ENCODE measurements around the gene ADRA2A.

GRCh38 chr10:111080224-111080623 lies 3.4 kb downstream of the ADRA2A start:
- TF ChIP-seq RBBP5 (conservative IDR thresholded peaks at IDR 0.05) (no peak), CUX1 (IDR thresholded peaks at IDR 0.05; ENCODE audit: insufficient replicate concordance, low read depth, low read length) (no peak), SMC3 (IDR thresholded peaks at IDR 0.05; ENCODE audit: borderline replicate concordance, low read length) (no peak), IRF3 (IDR thresholded peaks at IDR 0.05) (no peak), EP300 (IDR thresholded peaks at IDR 0.05; ENCODE audit: borderline replicate concordance in 1 of 2, control insufficient read depth in 1 of 2, low read depth in 2 of 2, low read length in 2 of 2) (no peak), ZNF274 (IDR thresholded peaks at IDR 0.05; ENCODE audit: insufficient read depth, insufficient read length) (no peak)
- TF ChIP-seq, protein P1, sequence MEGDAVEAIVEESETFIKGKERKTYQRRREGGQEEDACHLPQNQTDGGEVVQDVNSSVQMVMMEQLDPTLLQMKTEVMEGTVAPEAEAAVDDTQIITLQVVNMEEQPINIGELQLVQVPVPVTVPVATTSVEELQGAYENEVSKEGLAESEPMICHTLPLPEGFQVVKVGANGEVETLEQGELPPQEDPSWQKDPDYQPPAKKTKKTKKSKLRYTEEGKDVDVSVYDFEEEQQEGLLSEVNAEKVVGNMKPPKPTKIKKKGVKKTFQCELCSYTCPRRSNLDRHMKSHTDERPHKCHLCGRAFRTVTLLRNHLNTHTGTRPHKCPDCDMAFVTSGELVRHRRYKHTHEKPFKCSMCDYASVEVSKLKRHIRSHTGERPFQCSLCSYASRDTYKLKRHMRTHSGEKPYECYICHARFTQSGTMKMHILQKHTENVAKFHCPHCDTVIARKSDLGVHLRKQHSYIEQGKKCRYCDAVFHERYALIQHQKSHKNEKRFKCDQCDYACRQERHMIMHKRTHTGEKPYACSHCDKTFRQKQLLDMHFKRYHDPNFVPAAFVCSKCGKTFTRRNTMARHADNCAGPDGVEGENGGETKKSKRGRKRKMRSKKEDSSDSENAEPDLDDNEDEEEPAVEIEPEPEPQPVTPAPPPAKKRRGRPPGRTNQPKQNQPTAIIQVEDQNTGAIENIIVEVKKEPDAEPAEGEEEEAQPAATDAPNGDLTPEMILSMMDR (IDR thresholded peaks at IDR 0.05 in 2 of 3, conservative IDR thresholded peaks at IDR 0.05 in 1 of 3; ENCODE audit: control insufficient read depth in 2 of 3, extremely low read depth in 1 of 3, insufficient read depth in 1 of 3, low read depth in 3 of 3, low read length in 3 of 3): no peak

Measured in GM12878 (cell line).